Measurements from ENCODE around the gene RALY. TPM values are rescaled to one million over a fixed set of nuclear protein-coding genes. Genes with fewer than 3 reads are reported as not detected.
"Not testable (repeated sequence)": the region's sequence is repeated elsewhere in the genome, so short reads cannot be mapped to it uniquely, and the experiment has no call there.

The RALY gene
- total RNA-seq, 1 experiment from 2014 or later = 218 TPM

DNA sequence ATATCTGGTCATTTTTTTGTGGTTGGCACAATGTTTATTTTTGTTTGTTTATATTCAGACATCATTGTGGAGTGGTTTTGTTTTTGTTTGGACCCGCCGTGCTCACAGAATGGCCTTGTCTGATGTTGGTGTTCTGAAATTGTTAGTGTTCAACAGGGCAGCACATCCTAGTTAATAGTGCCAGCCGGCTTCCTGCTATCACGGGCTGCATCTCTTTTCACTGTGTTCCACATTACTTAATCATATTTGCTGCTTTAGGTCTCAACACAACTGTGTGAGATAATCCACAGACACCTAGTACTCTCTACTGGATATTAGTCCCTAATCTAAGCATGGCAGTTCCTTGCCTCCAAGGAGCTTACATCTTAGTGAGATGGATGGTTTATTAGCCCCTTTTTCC, 121.1 kb downstream of the RALY start:
- in situ Hi-C loops (cut with HindIII; ENCODE audit: low sequenced_read_pairs) = no loop called here
- DNase-seq (ENCODE audit: low spot score) = no peak

DNA sequence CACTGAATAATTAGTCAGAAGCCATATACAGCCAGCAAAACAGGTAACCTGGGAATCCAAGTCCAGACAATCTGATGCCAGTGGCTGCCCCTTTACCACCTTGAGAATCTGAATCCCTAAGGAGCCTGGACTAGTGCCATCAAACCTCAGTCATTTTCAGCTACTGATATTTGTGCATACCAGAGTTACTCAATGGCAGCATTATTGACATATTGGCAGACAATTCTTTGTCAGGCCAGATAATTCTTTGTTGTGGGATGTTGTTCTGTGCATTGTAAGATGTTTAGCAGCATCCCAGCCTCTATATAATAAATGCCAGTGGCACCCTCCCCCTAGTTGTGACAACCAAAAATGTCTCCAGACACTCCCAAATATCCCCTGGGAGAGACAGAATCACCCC, 121.5 kb downstream of the RALY start:
- DNase-seq (ENCODE audit: low spot score) = no peak
- in situ Hi-C loops (cut with HindIII; ENCODE audit: low sequenced_read_pairs) = no loop called here

DNA sequence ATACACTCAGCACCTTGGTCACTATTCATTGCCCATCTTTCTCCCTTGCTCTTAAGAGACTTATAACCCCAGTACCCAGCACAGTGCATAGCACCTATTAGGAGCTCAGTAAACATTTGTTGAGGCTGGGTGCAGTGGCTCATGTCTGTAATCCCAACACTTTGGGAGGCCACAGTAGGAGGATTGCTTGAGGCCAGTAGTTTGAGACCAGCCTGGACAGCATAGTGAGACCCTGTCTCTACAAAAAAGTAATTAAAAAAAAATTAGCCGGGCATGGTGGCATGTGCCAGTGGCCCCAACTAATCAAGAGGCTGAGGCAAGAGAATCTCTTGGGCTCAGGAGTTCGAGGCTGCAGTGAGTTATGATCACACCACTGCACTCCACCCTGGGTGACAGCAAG, 126.5 kb downstream of the RALY start:
- no peak for DNase-seq (ENCODE audit: low spot score)
- in situ Hi-C loops (cut with HindIII; ENCODE audit: low sequenced_read_pairs) = no loop called here

DNA sequence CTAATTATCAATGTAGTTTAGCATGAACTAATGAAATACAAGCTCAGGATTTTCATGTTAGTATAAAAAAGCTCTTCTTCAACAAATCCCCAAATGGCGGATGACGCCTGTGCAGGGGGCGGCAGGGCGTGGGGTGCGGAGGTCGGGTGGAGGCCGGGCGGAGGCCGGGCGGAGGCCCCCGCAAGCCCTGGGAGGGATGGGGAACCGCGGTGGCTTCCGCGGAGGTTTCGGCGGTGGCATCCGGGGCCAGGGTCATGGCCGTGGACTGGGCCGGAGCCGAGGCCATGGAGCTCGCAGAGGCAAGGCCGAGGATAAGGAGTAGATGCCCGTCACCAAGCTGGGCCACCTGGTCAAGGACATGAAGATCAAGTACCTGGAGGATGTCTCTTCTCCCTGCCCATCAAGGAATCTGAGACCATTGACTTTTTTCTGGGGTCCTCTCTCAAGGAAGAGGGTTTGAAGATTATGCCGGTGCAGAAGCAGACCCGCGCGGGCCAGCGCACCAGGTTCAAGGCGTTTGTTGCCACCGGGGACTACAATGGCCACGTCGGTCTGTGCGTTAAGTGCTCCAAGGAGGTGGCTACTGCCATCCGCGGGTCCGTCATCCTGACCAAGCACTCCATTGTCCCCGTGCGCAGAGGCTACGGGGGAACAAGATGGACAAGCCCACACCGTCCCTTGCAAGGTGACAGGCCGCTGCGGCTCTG, 128.7 kb downstream of the RALY start:
- DNase-seq (ENCODE audit: low spot score) = no peak
- in situ Hi-C loops (cut with HindIII; ENCODE audit: low sequenced_read_pairs) = no loop called here

DNA sequence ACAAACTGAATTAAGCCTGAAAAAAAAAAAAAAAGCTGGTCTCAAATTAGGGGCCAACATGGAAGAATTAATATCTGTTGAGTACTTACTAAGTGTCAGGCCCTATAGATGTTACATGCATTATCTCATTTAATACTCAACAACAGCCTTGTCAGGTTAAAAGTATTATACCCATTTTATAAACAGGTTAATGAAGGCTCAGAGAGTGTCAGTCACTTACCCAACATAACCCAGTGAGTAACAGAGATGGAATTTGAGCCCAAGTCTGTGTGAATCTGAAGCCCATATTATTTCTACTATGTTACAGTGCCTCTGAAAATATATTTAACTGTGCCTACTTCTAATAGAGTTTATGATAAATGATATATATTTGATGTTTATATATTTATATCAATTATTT, 129.6 kb downstream of the RALY start:
- DNase-seq (ENCODE audit: low spot score) = no peak
- in situ Hi-C loops (cut with HindIII; ENCODE audit: low sequenced_read_pairs) = no loop called here

DNA sequence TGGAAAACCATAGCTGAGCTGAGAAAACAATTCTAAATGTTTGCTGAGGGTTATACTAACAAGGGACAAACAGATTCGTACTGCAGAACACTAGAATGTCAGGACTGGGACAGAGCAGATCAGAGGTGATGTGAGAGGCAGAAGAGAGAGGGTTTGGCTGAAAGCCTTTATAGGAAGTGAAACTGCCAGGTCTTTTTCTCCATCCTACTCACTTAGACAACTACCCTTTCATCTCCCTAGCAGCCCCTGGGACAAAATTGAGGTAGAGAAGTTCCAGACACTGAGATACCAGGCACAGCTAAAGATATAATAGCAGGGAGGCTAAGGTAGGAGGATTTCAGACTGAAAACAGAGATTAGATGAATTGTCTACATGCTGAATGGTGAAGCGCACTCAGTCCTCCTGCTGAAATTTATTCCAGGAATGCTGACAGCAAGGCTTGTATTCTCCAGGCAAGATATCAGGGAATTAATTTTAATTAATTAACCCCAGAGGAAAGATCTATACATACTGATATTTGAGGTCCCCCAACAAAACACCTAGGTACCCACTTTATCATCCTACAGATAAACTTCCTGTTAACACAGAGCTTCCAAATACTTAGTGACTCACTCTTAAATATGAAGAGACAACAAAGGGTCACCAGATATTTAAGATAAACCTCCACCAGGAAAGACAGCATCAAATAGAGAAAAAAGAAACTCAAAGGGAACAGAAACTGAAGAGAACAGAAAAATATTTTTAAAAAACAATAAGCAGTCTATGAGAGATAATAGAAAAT, 130.9 kb downstream of the RALY start:
- in situ Hi-C loops (cut with HindIII; ENCODE audit: low sequenced_read_pairs) = no loop called here
- DNase-seq (ENCODE audit: low spot score) = no peak

DNA sequence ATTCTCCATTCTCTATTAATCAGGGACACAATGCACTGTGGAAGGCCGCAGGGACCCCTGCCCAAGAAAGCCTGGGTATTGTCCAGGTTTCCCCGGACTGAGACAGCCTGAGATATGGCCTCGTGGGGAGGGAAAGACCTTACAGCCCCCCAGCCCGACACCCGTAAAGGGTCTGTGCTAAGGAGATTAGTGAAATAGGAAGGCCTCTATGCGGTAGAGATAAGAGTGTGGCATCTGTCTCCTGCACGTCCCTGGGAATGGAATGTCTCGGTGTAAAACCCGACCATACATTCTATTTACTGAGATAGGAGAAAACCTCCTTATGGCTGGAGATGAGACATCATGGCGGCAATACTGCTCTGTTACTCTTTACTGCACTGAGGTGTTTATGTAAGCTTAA, 134.1 kb downstream of the RALY start:
- DNase-seq (ENCODE audit: low spot score) = no peak
- in situ Hi-C loops (cut with HindIII; ENCODE audit: low sequenced_read_pairs) = no loop called here

DNA sequence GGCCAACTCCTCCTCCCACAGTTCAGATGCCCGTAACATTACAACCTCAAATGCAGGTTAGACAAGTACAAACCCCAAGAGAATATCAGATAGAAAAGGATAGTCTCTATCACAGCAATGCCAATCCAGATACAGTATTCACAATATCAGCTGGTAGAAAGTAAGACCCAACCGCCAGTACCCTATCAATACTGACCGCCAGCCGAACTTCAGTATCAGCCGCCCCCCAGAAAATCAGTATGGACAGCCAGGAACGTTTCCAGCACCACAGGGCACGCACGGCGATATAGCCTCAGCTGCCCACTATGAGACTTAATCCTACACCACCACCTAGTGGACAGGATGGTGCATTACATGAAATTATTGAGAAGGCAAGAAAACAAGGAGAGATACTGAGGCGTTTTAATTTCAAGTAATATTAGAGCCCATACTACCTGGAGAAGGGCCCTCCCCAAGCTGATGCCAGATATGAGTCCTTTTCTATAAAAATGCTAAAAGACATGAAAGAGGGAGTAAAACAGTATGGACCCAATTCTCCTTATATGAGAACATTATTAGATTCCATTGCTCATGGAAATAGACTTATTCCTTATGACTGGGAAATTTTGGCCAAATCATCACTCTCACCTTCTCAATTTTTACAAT, 135.9 kb downstream of the RALY start:
- DNase-seq (ENCODE audit: low spot score) = peak; percentile 87
- in situ Hi-C loops (cut with HindIII; ENCODE audit: low sequenced_read_pairs) = no loop called here

DNA sequence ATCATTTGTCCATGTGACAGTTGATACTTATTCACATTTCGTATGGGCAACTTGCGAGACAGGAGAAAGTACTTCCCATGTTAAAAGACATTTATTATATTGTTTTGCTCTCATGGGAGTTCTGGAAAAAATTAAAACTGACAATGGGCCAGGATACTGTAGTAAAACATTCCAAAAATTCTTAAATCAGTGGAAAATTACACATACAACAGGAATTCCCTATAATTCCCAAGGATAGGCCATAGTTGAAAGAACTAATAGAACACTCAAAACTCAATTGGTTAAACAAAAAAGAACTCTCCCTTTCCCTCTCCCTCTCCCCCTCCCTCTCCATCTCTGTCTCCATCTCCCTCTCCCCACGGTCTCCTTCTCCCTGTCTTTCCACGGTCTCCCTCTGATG, 137.8 kb downstream of the RALY start:
- in situ Hi-C loops (cut with HindIII; ENCODE audit: low sequenced_read_pairs) = no loop called here
- no peak for DNase-seq (ENCODE audit: low spot score)

DNA sequence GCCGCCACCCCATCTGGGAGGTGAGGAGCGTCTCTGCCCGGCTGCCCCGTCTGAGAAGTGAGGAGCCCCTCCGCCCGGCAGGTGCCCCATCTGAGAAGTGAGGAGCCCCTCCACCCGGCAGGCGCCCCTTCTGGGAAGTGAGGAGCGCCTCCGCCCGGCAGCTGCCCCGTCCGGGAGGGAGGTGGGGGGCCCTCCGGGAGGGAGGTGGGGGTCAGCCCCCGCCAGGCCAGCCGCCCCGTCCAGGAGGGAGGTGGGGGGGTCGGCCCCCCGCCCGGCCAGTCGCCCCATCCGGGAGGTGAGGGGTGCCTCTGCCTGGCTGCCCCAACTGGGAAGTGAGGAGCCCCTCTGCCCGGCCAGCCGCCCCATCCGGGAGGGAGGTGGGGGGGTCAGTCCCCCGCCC, 138.8 kb downstream of the RALY start:
- in situ Hi-C loops (cut with HindIII; ENCODE audit: low sequenced_read_pairs); DNase-seq (ENCODE audit: low spot score): not testable (repeated sequence)

DNA sequence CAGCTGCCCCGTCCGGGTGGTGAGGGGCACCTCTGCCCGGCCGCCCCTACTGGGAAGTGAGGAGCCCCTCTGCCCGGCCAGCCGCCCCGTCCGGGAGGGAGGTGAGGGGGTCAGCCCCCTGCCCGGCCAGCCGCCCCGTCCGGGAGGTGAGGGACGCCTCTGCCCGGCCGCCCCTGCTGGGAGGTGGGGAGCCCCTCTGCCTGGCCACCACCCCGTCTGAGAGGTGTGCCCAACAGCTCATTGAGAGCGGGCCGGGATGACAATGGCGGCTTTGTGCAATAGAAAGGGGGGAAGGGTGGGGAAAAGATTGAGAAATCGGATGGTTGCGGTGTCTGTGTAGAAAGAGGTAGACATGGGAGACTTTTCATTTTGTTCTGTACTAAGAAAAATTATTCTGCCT, 139.2 kb downstream of the RALY start:
- in situ Hi-C loops (cut with HindIII; ENCODE audit: low sequenced_read_pairs); DNase-seq (ENCODE audit: low spot score): not testable (repeated sequence)

DNA sequence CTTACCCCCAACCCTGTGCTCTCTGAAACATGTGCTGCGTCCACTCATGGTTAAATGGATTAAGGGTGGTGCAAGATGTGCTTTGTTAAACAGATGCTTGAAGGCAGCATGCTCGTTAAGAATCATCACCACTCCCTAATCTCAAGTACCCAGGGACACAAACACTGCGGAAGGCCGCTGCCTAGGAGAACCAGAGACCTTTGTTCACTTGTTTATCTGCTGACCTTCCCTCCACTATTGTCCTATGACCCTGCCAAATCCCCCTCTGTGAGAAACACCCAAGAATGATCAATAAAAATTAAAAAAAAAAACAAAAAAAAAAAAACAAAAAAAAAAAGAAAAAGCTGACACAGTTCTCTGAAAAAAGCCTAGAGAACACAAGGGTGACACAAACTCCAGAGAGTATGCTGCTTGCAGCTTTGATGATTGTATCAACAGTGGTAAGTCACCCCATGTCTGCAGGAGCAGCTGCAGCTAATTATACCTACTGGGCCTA, 139.7 kb downstream of the RALY start:
- DNase-seq (ENCODE audit: low spot score); in situ Hi-C loops (cut with HindIII; ENCODE audit: low sequenced_read_pairs): not testable (repeated sequence)

Other genes starting within 250 kb of the RALY start
- gene CHMP4B, start 182.6 kb upstream of the RALY start, total RNA-seq (2014; rRNA removed; shearing (Covaris generic)) = 71.3 and 87.4 TPM in 2 replicates
- gene EIF2S2, start 118.3 kb downstream of the RALY start, total RNA-seq (2014; rRNA removed; shearing (Covaris generic)) = 158 and 221 TPM in 2 replicates
- gene ASIP, start 247.5 kb downstream of the RALY start, total RNA-seq (2014; rRNA removed; shearing (Covaris generic)) = not detected in 2 replicates

All from G401 (cell line).